Stomach smooth muscle (tissue), 2 donors: ENCODE results near the gene MRNIP.
"Not testable (repeated sequence)": the region's sequence is repeated elsewhere in the genome, so short reads cannot be mapped to it uniquely, and the experiment has no call there.

ENCODE experiments used
- H3K27ac ChIP-seq: one replicate; pipeline ENCODE4 v1.7.0; 2013; ENCODE audit warnings: mild to moderate bottlenecking, low read length, inconsistent platforms
- H3K27me3 ChIP-seq, 2 donors: one replicate each; pipeline ENCODE4 v1.7.0; 2013; ENCODE audit warnings: low read length in 2 of 2; ENCODE audit not compliant: insufficient read depth in 2 of 2, control insufficient read depth in 1 of 2
- H3K36me3 ChIP-seq, 2 donors: one replicate each; pipeline ENCODE4 v1.7.0; 2013; ENCODE audit warnings: low read length in 2 of 2; ENCODE audit not compliant: control insufficient read depth in 2 of 2, insufficient read depth in 2 of 2
- H3K4me1 ChIP-seq: one replicate; pipeline ENCODE4 v1.7.0; 2013; ENCODE audit warnings: low read length; ENCODE audit not compliant: control insufficient read depth, insufficient read depth
- H3K4me3 ChIP-seq, 2 donors: one replicate each; pipeline ENCODE4 v1.7.0; 2013; ENCODE audit warnings: low read length in 2 of 2
- H3K9ac ChIP-seq, 2 donors: one replicate each; pipeline ENCODE4 v1.7.0; 2013; ENCODE audit warnings: low read length in 2 of 2, mild to moderate bottlenecking in 1 of 2
- H3K9me3 ChIP-seq, 2 donors: one replicate each; pipeline ENCODE4 v1.7.0; 2013; ENCODE audit warnings: low read length in 2 of 2; ENCODE audit not compliant: control insufficient read depth in 2 of 2
- donor health status: healthy.
- donor health status: Pancreatic carcinoma.

The MRNIP gene

GRCh38 chr5:179795049-179795862 lies 63.4 kb downstream of the MRNIP start:
- Histone ChIP-seq H3K36me3 (peaks cover 7 to 21% of the 10 kb centered on the region in 2 donors), H3K27ac (no peak overlapping the region), H3K4me1 (peaks cover 38% of the 10 kb centered on the region), H3K27me3 (no peaks in the 10 kb centered on the region), H3K9me3 (no peaks in the 10 kb centered on the region), H3K4me3 (peak overlapping the region; percentile 40 to 74), H3K9ac (peak overlapping the region in 1 of 2 donors; percentile 42)

GRCh38 chr5:179794575-179794974 lies 64.0 kb downstream of the MRNIP start:
- no peaks in the 10 kb centered on the region for H3K9me3 ChIP-seq
- peaks cover 7 to 16% of the 10 kb centered on the region in 2 donors for H3K36me3 ChIP-seq
- H3K9ac ChIP-seq: no peak overlapping the region
- H3K27me3 ChIP-seq: no peaks in the 10 kb centered on the region
- no peak overlapping the region for H3K27ac ChIP-seq
- H3K4me3 ChIP-seq: peak overlapping the region in 1 of 2 donors; percentile 74
- H3K4me1 ChIP-seq: peaks cover 38% of the 10 kb centered on the region

- Histone ChIP-seq H3K9me3 (no peaks in the 10 kb centered on the region), H3K36me3 (peaks cover 7 to 12% of the 10 kb centered on the region in 2 donors), H3K27me3 (no peaks in the 10 kb centered on the region), H3K27ac (no peak overlapping the region), H3K4me1 (peaks cover 38% of the 10 kb centered on the region), H3K9ac (no peak overlapping the region), H3K4me3 (peak overlapping the region in 1 of 2 donors; percentile 74)
Observed at GRCh38 chr5:179794171-179794570, 64.4 kb downstream of the MRNIP start.

GRCh38 chr5:179793468-179794139 lies 65.0 kb downstream of the MRNIP start, which contains the start of gene LTC4S:
Gene LTC4S (plus strand): TSS chr5:179793986. CDS start chr5:179794081, 95 bp downstream.
- Histone ChIP-seq H3K27me3 (no peaks in the 10 kb centered on the region), H3K36me3 (peaks cover 6 to 7% of the 10 kb centered on the region in 2 donors), H3K4me1 (peaks cover 38% of the 10 kb centered on the region), H3K4me3 (peak within 1 kb of the TSS in 1 of 2 donors; percentile 74), H3K9me3 (no peaks in the 10 kb centered on the region), H3K9ac (no peak within 1 kb of the TSS), H3K27ac (peak within 1 kb of the TSS; percentile 41)

- Histone ChIP-seq H3K36me3 (no peaks in the 10 kb centered on the region), H3K27ac (peak overlapping the region; percentile 41), H3K27me3 (no peaks in the 10 kb centered on the region), H3K9ac (no peak overlapping the region), H3K9me3 (no peaks in the 10 kb centered on the region), H3K4me3 (no peak overlapping the region), H3K4me1 (peaks cover 38% of the 10 kb centered on the region)
Observed at GRCh38 chr5:179792612-179793467, 65.8 kb downstream of the MRNIP start.

- no peak overlapping the region for H3K4me3 ChIP-seq
- no peaks in the 10 kb centered on the region for H3K9me3 ChIP-seq
- no peak overlapping the region for H3K9ac ChIP-seq
- no peaks in the 10 kb centered on the region for H3K36me3 ChIP-seq
- H3K27ac ChIP-seq: no peak overlapping the region
- H3K4me1 ChIP-seq: peaks cover 36% of the 10 kb centered on the region
- H3K27me3 ChIP-seq: no peaks in the 10 kb centered on the region
Observed at GRCh38 chr5:179791881-179792611, 66.6 kb downstream of the MRNIP start.

GRCh38 chr5:179789278-179789677 lies 69.3 kb downstream of the MRNIP start:
- H3K27me3 ChIP-seq, H3K9me3 ChIP-seq, H3K9ac ChIP-seq, H3K27ac ChIP-seq, H3K4me3 ChIP-seq, H3K36me3 ChIP-seq: not testable (repeated sequence)
- peaks cover 14% of the 10 kb centered on the region for H3K4me1 ChIP-seq

- H3K36me3 ChIP-seq: no peaks in the 10 kb centered on the region
Observed at GRCh38 chr5:179788193-179788854, 70.3 kb downstream of the MRNIP start.

More at GRCh38 chr5:179788193-179788854, 70.3 kb downstream of the MRNIP start:
- H3K27ac ChIP-seq: no peak overlapping the region
- peaks cover 6% of the 10 kb centered on the region for H3K4me1 ChIP-seq
- H3K9me3 ChIP-seq: no peaks in the 10 kb centered on the region
- H3K27me3 ChIP-seq: no peaks in the 10 kb centered on the region
- no peak overlapping the region for H3K9ac ChIP-seq
- H3K4me3 ChIP-seq: no peak overlapping the region
